Measurements from ENCODE around the gene BBS7.

The BBS7 gene

GRCh38 chr4:121792966-121793365, 77.3 kb downstream of the BBS7 start:
- DNase-seq (ENCODE audit: low read depth in 2 of 2), result no peak

DNA sequence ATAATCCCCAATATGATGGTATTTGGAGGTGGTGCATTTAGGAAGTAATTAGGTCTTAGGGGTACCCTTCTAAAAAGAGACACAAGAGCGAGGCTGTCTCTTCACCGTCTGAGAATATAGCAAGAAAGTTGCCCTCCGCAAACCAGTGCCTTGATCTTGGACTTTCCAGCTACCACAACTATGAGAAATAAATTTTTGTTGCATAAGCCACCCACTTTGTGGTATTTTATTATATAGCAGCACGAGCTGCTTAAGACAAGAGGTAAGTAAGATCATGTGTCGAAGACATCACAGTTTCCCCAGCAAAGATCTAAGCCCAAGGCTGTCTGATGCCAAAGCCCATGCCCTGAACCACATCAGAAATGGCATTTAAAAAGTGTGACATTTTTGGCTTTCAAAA, 78.8 kb downstream of the BBS7 start:
- no peak for DNase-seq (ENCODE audit: low read depth in 2 of 2)

- no peak for DNase-seq (ENCODE audit: low read depth in 2 of 2)
Measured at GRCh38 chr4:121790976-121791375, 79.3 kb downstream of the BBS7 start.

GRCh38 chr4:121789960-121790829, 80.1 kb downstream of the BBS7 start:
- DNase-seq (ENCODE audit: low read depth in 2 of 2), result no peak

GRCh38 chr4:121789455-121789854, 80.8 kb downstream of the BBS7 start:
- DNase-seq (ENCODE audit: low read depth in 2 of 2), result no peak

GRCh38 chr4:121788896-121789295, 81.4 kb downstream of the BBS7 start:
- DNase-seq (ENCODE audit: low read depth in 2 of 2), result no peak

GRCh38 chr4:121786221-121786620, 84.1 kb downstream of the BBS7 start:
- DNase-seq (ENCODE audit: low read depth in 2 of 2), result no peak

- DNase-seq (ENCODE audit: low read depth in 2 of 2), result no peak
Measured at GRCh38 chr4:121785479-121785878, 84.8 kb downstream of the BBS7 start.

GRCh38 chr4:121784975-121785374, 85.3 kb downstream of the BBS7 start:
- DNase-seq (ENCODE audit: low read depth in 2 of 2), result no peak

GRCh38 chr4:121784401-121784800, 85.9 kb downstream of the BBS7 start:
- DNase-seq (ENCODE audit: low read depth in 2 of 2), result no peak

DNA sequence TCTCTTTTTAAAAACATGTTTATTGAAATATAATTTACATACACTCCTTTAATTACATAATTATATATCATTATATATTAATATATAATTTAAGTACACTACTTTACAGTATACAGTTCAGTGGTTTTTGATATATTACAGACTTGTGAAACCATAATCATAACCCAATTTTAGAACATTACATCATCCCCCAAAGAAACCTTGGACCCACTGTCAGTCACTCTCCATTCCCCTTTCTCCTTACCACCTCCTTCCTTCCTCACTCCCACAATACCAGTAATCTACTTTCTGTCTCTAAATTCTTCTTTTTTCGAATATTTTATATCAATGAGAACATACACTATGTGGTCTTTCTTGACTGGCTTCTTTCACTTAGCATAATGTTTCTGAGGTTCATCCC, 87.1 kb downstream of the BBS7 start:
- no peak for DNase-seq (ENCODE audit: low read depth in 2 of 2)

DNA sequence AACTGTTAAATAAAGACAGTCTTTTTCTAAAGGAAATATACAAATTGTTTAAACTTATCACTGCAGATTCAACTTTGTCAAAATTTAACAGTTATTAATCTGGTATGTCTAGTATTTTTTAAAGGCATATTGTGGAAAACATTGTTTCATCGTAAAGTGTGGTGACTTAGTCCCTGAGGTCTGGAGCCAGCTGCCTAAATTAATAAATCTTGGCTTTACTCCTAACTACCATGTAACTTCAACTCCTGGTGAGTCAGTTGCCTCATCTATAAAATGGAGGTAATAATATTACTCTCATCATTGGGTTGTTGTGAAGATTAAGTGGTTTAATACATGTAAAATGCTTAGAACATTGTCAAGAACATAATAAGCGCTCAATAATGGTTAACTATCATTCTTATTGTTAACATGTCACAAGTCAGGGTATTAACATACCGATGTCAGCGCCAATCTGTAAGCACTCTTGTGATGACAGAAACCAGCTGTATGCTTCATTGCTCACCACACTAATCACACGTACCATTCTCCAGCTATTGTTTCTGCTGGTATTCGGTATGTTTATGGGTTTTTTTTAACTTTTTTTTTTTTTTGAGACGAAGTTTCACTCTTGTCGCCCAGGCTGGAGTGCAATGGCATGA, 91.2 kb downstream of the BBS7 start:
- DNase-seq (ENCODE audit: low read depth in 2 of 2), result no peak

DNA sequence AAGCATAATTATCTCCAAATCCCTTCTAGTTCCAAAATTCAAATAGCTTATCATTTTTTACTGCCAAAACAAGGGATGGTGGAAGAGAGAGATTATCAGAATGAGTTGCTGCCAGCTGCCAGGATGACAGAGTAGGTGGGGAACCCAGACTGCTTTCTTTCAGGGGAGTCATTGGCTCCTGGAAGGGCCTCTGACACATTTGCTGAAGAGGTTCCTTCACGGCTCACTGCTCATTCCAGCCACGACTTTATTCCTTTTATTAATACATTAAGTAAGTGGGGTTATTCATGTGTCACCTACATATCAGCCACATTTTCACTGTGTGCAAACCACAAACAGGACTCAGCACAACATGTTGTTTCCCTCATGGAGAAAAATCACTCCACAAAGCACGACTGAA, 92.6 kb downstream of the BBS7 start:
- no peak for DNase-seq (ENCODE audit: low read depth in 2 of 2)

GRCh38 chr4:121776610-121777401, 93.5 kb downstream of the BBS7 start:
- DNase-seq (ENCODE audit: low read depth in 2 of 2), result no peak
